Measurements from ENCODE around the gene HAAO.

DNA sequence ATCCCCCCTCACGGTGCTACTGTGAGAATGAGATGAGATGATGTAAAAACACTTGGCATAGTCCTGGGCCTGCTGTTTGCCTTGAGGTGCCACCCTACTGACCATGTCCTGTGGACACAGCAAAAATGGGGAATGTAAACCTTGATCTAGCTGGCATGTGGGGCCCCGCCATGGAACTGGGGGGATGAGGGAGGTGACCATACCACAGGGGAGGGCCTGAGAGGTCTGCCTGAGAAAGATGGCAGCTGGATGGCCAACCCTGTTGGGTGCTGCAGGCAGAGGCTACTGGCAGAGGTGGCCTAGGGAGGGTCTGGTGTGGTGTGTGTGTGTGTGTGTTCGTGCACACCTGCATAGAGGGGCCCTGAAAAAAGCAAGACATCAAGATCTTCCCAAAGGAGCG lies 777 bp downstream of the HAAO start:
- TF ChIP-seq POLR2A (IDR thresholded peaks at IDR 0.05; ENCODE audit: low read length) (no peak), GATA1 (IDR thresholded peaks at IDR 0.05; ENCODE audit: low read depth, low read length) (no peak)

All from erythroblast (primary cell).